Activated CD4-positive, alpha-beta memory T cell treated with anti-CD3 and anti-CD28 coated beads, Interleukin-2, amount 10 ng/mL, durations not matched to agents 7 days and 5 days (primary cell): ENCODE data around the gene ADH1C. TPM values are rescaled to one million over a fixed set of nuclear protein-coding genes. Genes with fewer than 3 reads are reported as not detected.

Experiments used
- CTCF ChIA-PET: fragments of 350-600 bp; sonication (Branson Sonifier 250); formaldehyde crosslinking; loops from one replicate; lab custom pipeline; 2021; ENCODE audit warnings: antibody characterized with exemption, inconsistent platforms; lab: Charles Lee
- POLR2A ChIA-PET: fragments of 350-600 bp; sonication (Branson Sonifier 250); formaldehyde crosslinking; loops from one replicate; lab custom pipeline; 2021; ENCODE audit warnings: antibody characterized with exemption; lab: Charles Lee
- DNase-seq: peaks from one replicate; pipeline ENCODE4 v3.0.0-alpha.2; 2020
- H3K27ac Mint-ChIP-seq: one replicate; pipeline ENCODE4 v1.8.0; 2021; ENCODE audit warnings: mild to moderate bottlenecking, mixed read lengths
- H3K27me3 Mint-ChIP-seq: one replicate; pipeline ENCODE4 v1.8.0; 2021; ENCODE audit warnings: mixed read lengths
- H3K36me3 Mint-ChIP-seq: one replicate; pipeline ENCODE4 v1.8.0; 2021; ENCODE audit warnings: low read depth, mixed read lengths
- H3K4me1 Mint-ChIP-seq: one replicate; pipeline ENCODE4 v1.8.0; 2021; ENCODE audit warnings: mixed read lengths
- H3K4me3 Mint-ChIP-seq: one replicate; pipeline ENCODE4 v1.8.0; 2021; ENCODE audit warnings: mild to moderate bottlenecking, mixed read lengths
- H3K9me3 Mint-ChIP-seq: one replicate; pipeline ENCODE4 v1.8.0; 2021; ENCODE audit warnings: mixed read lengths
- total RNA-seq, 2 experiments: library from RNA; stranded (reverse); gene quantifications; one replicate each; pipeline ENCODE4 v1.2.3, GENCODE V29; 2021

Gene ADH1C
- total RNA-seq, 2 experiments from 2014 or later, result not detected

DNA sequence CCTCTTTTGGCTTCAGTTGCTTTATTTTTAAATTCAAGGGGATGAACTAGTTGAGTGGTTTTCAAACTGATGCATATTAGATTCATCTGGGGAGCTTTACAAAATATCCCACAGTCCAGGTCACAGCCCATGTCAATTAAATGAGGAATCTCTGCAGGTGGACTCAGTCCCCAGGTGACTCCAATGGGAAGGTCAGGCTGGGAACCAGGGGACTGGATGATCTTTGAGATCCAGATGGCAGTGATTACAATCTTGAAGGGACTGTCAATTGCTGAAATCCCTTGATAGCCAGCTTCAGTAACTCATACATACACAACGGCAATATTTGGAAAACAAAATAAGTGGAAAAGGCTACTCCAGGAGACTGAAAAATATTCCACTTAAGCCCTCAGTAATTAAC lies 38.3 kb downstream of the ADH1C start:
- no peak overlapping the region for H3K4me3 Mint-ChIP-seq
- no peaks in the 10 kb centered on the region for H3K36me3 Mint-ChIP-seq
- H3K27me3 Mint-ChIP-seq, result peaks cover 7% of the 10 kb centered on the region
- H3K9me3 Mint-ChIP-seq, result no peaks in the 10 kb centered on the region
- ChIA-PET POLR2A (no interaction called here), CTCF (no interaction called here)
- no peaks in the 10 kb centered on the region for H3K4me1 Mint-ChIP-seq
- DNase-seq, result no peak
- no peak overlapping the region for H3K27ac Mint-ChIP-seq

DNA sequence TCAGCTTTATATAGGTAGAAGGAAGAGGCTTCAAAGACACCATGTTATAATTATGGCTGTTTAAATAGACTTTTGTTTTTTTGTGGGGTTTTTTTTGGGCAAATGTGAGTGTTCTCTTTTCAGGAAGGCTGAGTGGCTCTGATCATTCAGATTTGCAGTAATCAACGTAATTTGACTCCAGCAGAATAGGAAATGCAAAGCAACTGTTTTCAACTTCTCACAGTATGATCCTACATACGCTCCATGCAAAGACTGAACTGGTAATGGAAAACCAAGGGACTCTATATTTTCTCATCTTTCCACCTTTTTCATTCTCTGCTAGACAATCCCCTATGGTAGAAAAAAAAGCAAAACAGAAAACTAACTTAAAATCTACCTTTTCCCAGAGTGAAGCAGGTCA lies 42.2 kb downstream of the ADH1C start:
- no peaks in the 10 kb centered on the region for H3K36me3 Mint-ChIP-seq
- POLR2A ChIA-PET, result interaction anchor here (0.6 kb wide), 1 partner anchor 523 kb away, joined by 3 read pairs; no protein-coding TSS in a partner anchor
- H3K4me3 Mint-ChIP-seq, result no peak overlapping the region
- H3K27ac Mint-ChIP-seq, result no peak overlapping the region
- DNase-seq, result no peak
- H3K9me3 Mint-ChIP-seq, result no peaks in the 10 kb centered on the region
- H3K4me1 Mint-ChIP-seq, result no peaks in the 10 kb centered on the region
- peaks cover 5% of the 10 kb centered on the region for H3K27me3 Mint-ChIP-seq
- CTCF ChIA-PET, result no interaction called here

DNA sequence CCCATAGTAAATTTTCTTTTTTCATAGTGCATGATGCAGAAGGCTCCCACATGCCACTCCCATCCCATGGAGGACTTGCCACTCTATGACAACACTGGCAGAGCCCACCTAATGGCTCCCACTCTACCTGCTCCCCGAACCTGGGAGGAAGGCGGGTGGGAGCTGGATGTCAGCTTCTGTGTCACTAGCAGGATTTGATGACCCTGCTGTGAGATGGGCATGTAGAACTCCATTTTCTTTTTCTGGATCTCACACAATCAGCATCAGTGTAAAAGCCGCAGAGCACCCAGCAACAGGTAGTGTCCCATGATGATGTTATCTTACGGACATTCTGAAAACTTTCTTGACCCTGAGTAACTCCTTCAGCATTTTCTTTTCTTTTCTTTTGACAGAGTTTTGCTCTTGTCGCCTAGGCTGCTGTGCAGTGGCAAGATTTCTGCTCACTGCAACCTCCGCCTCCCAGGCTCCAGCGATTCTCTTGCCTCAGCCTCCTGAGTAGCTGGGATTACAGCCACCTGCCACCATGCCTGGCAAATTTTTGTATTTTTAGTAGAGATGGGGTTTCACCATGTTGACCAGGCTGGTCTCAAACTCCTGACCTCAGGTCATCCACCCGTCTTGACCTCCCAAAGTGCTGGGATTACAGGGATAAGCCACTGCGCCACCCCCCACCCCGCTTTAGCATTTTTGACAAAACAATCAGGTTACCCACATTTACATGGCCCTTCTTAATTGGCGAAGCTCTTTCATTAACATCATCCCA lies 46.7 kb downstream of the ADH1C start:
- DNase-seq, result no peak
- Mint-ChIP-seq H3K9me3 (peaks cover 3% of the 10 kb centered on the region), H3K4me1 (no peaks in the 10 kb centered on the region), H3K36me3 (no peaks in the 10 kb centered on the region), H3K27ac (no peak overlapping the region), H3K4me3 (no peak overlapping the region), H3K27me3 (peaks cover 5% of the 10 kb centered on the region)
- ChIA-PET CTCF (interaction anchor here (0.7 kb wide), 1 partner anchor 127 kb away, joined by 3 read pairs; no protein-coding TSS in a partner anchor), POLR2A (no interaction called here)

DNA sequence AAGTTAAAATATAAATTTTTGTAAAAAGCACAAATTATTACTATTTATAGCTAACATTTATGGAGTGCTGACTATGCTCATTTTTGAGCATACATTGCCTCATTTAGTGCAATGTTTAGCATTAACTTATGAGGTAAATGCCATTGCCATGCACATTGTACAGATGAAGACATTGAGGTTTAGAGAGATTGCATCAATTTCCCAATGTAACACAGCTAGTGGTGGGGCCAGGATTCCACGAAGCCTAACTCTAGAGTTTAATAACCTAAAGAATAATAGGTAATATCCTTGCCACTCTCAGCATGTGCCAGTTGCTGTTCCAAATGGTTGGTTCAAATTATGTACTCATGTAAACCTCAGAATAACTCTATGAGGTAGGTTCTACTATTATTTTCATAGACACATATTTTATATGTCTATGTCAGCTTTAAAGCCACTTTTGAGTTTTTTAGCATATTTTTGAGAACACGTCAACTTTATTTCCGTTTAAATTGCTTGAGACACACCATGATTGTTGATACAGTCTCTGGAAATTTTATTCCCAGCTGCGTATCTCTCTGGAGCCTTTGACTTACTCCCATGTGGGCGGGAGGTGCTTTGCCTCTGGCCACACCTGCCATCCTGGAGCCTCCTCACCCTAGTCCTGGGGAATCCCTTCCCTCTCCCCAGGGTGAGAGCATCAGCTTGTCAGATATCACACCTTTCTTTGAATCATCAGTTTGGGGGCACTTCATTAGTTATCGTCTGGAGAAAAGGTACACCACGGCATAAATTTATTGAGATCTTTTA lies 51.0 kb downstream of the ADH1C start:
- Mint-ChIP-seq H3K27me3 (no peaks in the 10 kb centered on the region), H3K27ac (no peak overlapping the region), H3K4me3 (no peak overlapping the region), H3K4me1 (no peaks in the 10 kb centered on the region), H3K36me3 (no peaks in the 10 kb centered on the region), H3K9me3 (peaks cover 5% of the 10 kb centered on the region)
- CTCF ChIA-PET, result no interaction called here
- no peak for DNase-seq
- POLR2A ChIA-PET, result no interaction called here

DNA sequence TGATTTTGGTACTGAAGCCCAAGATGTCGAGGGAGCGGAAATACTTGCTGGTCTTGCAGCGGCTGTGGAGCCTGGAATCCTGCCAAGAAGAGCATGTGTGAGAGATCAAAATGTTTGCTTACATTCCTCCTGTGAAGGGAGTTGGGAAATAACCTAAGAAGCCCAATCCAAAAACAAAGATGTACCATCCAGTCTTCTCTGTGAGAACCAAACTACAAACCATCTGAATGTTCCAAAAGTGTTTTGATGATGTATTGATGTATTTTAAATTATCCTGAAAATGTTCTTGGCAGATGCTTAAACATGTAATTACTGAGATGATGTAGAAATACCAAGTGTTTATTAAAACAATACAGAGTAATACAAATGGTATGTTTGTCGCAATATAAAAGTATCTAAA lies 51.6 kb downstream of the ADH1C start:
- peaks cover 2% of the 10 kb centered on the region for H3K27me3 Mint-ChIP-seq
- no peaks in the 10 kb centered on the region for H3K4me1 Mint-ChIP-seq
- H3K9me3 Mint-ChIP-seq, result peaks cover 8% of the 10 kb centered on the region
- POLR2A ChIA-PET, result no interaction called here
- CTCF ChIA-PET, result no interaction called here
- DNase-seq, result no peak
- H3K27ac Mint-ChIP-seq, result no peak overlapping the region
- no peaks in the 10 kb centered on the region for H3K36me3 Mint-ChIP-seq
- no peak overlapping the region for H3K4me3 Mint-ChIP-seq

DNA sequence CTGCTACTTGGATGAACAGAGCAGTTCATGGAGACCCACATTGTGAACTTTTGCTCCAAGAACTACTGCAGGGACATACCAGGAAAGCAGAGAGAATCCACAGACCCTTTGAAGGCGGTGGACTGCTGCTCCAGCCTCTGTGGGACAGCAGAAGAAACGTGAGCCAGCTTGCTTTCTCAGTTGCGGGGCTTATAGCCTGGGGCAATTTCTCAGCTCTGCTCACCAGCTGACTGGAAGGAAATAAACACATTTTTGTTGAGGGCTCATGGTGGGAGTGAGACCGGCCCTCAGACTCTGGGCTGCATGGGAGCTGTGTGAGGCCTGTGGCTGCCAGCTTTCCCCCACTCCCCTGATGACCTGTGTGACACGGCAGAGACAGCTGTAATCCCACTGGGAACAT lies 59.2 kb downstream of the ADH1C start:
- Mint-ChIP-seq H3K27ac (no peak overlapping the region), H3K27me3 (peaks cover 2% of the 10 kb centered on the region), H3K4me1 (no peaks in the 10 kb centered on the region), H3K9me3 (peaks cover 8% of the 10 kb centered on the region), H3K4me3 (no peak overlapping the region), H3K36me3 (no peaks in the 10 kb centered on the region)
- POLR2A ChIA-PET, result no interaction called here
- CTCF ChIA-PET, result no interaction called here
- DNase-seq, result no peak

DNA sequence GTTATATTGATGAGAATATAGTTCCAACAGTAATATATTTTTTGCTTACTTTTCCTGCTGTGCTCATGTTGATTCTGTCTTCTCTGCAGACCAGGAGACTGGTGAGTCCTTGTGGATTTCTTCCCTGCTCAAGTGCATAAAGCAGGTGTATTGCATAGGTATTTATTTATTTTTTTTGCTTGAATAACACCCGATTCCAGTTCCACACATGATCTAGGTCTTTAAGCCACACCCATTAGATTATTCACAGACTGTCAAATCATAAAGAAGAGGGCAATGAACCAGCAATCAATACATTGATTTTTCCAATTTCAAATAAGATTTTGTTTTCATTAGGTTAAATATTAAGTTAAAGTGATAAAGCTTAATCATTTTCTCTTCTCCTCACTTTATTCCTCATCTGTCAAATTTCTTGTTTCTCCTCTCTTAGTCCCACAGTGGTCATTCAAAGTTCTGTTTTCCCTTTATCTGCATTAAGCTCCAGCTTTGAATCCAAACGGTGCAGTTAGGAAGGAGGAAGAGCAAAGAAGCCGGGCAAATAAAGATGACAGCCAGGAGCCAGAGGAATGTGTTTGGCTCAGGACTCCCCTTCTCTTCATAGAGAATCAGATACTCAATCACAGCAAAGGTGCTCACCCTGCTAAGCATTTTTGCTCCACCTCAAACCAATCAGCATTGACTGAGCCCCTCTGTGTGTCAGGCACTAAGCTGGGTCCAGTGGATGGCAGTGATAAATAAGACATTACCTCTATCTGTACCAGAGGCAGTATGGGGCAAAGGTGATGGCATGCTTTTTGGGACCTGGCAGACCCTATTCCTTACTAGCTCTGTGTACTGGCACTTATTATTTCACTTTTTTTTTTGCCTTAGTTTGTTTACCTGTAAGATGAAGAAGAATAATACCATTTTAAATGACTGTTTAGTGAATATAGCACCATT lies 61.4 kb downstream of the ADH1C start, which contains the start of gene ADH1A:
Gene ADH1A (minus strand): TSS at position 138 of the 939 bp plus-strand sequence. CDS start 71 bp downstream, at position 67.
- Mint-ChIP-seq H3K4me1 (no peaks in the 10 kb centered on the region), H3K4me3 (no peak within 1 kb of the TSS), H3K27me3 (peaks cover under 1% of the 10 kb centered on the region), H3K27ac (no peak within 1 kb of the TSS), H3K9me3 (peaks cover 5% of the 10 kb centered on the region), H3K36me3 (no peaks in the 10 kb centered on the region)
- DNase-seq, result no peak
- ChIA-PET CTCF (no interaction called here), POLR2A (no interaction called here)

Other genes with a start within 250 kb of the ADH1C start
- gene ADH4, start 208.4 kb downstream of the ADH1C start, total RNA-seq, result not detected
- gene ADH6, start 133.5 kb downstream of the ADH1C start, total RNA-seq, result not detected
- gene ADH1A, start 61.8 kb downstream of the ADH1C start, total RNA-seq, result not detected
- gene ADH1B, start 31.3 kb downstream of the ADH1C start, total RNA-seq, result not detected
- gene ADH7, start 82.6 kb upstream of the ADH1C start, total RNA-seq, result not detected
- gene C4orf17, start 158.3 kb upstream of the ADH1C start, total RNA-seq, result not detected
- gene TRMT10A, start 211.3 kb upstream of the ADH1C start, total RNA-seq, result 10 to 100 TPM in 1 of 2 experiments, 1 to 10 TPM in 1; 8.5 to 10.4 TPM
- under 1 TPM; 0.15 to 0.30 TPM for gene MTTP, start 222.1 kb upstream of the ADH1C start, total RNA-seq